K562 (cell line): Measurements from ENCODE around the gene KIFC3.

Experiments
- CTCF ChIP-seq, 3 experiments: IDR thresholded peaks in 2 of 3; conservative IDR thresholded peaks in 1 of 3; 2 replicates each; pipeline ENCODE4 v1.5.1; 2011 to 2012; ENCODE audit warnings: low read length in 3 of 3, mild to moderate bottlenecking in 3 of 3, control low read depth in 2 of 3, improper control_type of control experiment in 1 of 3, inconsistent platforms in 1 of 3, low read depth in 1 of 3, mixed read lengths in 1 of 3, moderate library complexity in 1 of 3; ENCODE audit not compliant: insufficient read depth in 2 of 3
- GABPB1 ChIP-seq: sonication (generic); formaldehyde crosslinking; IDR thresholded peaks from 2 replicates; pipeline ENCODE4 v1.8.0; 2022; ENCODE audit warnings: mild to moderate bottlenecking, missing genetic modification reagents
- POLR2AphosphoS5 ChIP-seq: IDR thresholded peaks from 2 replicates; pipeline ENCODE4 v1.6.1; 2011; ENCODE audit warnings: mild to moderate bottlenecking, low read depth, low read length, moderate library complexity; ENCODE audit not compliant: control insufficient read depth, insufficient read depth
- RBBP5 ChIP-seq: fragments of 200-600 bp; sonication (generic); IDR thresholded peaks from 2 replicates; pipeline ENCODE4 v1.6.1; 2012; ENCODE audit warnings: borderline replicate concordance, mild to moderate bottlenecking, low read length, control low read depth, inconsistent platforms; ENCODE audit not compliant: insufficient read depth, poor library complexity, severe bottlenecking
- ZKSCAN3 ChIP-seq: fragments of 250-450 bp; sonication (Bioruptor Pico); IDR thresholded peaks from 2 replicates; pipeline ENCODE4 v1.4.0; 2020

DNA sequence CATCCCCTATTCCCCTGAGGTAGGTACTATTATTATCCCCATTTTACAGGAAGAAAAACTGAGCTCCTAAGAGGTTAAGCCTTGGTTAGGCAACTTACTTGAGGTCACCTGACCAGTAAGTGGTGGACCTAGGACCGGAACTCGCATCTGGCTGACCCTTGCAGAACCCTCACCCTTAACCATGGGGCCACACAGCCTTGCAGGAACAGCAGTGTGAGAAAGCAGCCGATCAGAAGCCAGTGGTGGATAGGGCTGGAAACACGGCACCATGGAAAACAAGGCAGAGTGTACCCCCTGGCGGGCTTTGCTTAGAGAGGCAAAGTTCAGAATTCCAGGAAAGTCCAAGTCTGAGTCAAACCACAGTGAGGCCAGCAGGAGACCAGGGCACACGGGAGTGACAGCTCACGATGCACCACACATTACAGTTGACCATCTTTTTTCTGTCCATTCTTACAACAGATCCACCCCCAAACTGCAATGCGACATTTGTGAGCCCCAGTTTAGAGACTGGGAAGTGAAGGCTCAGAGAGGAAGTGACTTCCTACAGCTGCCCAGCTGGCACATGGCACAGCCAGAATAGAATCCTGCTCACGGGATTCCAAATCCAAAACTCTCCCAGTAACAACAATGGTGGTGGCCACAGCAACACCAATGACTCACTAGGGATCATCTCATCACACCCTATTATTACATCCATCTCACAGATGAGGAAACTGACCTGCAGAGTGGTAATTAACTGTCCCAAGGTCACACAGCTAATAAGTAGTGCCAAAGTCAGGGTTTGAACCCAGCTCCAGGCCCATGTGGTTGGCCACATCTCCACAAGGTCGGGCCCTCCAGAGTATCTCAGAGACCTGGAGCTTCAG lies 20.3 kb downstream of the KIFC3 start:
- TF ChIP-seq POLR2AphosphoS5 (no peak), GABPB1 (CRISPR knock-in tag) (no peak), ZKSCAN3 (CRISPR knock-in tag) (no peak), RBBP5 (no peak), CTCF (IDR thresholded peaks at IDR 0.05 in 2 of 3, conservative IDR thresholded peaks at IDR 0.05 in 1 of 3; ENCODE audit: insufficient read depth in 2 of 3, low read depth in 1 of 3, low read length in 3 of 3) (no peak)
